ENCODE measurements around the gene TNPO1. TPM values are rescaled to one million over a fixed set of nuclear protein-coding genes. Genes with fewer than 3 reads are reported as not detected.
A peak's percentile ranks its signal among the peaks of the same experiment; 100 is the strongest.

Gene TNPO1
- total and polyA plus RNA-seq, 2 of the 8 experiments (the other 6 are each of a cell fraction or from before 2014, with no cell fraction given): 38.5 to 211 TPM

- no peak overlapping the region for H3K14ac ChIP-seq (ENCODE audit: insufficient read length)
These were observed 140.1 kb downstream of the TNPO1 start for GRCh38 chr5:72956324-72957140.

More at GRCh38 chr5:72956324-72957140, 140.1 kb downstream of the TNPO1 start:
- Histone ChIP-seq H2BK5ac (ENCODE audit: low read depth, low read length) (no peak overlapping the region), H2BK20ac (ENCODE audit: low read length) (no peak overlapping the region), H3K4ac (replicated peaks; ENCODE audit: insufficient read length, low read depth, low read length) (no peak overlapping the region), H3K56ac (replicated peaks; ENCODE audit: insufficient read length, low read depth, low read length) (no peak overlapping the region), H3K36me3 (ENCODE audit: control insufficient read depth in 2 of 4, insufficient read depth in 4 of 4, low read length in 3 of 4) (no peaks in the 10 kb centered on the region), H2BK120ac (replicated peaks; ENCODE audit: low read depth, low read length) (no peak overlapping the region), H3K9me3 (ENCODE audit: insufficient read depth in 2 of 2, low read depth in 1 of 2, low read length in 1 of 2) (no peaks in the 10 kb centered on the region), H4K91ac (replicated peaks; ENCODE audit: insufficient read length, low read length) (no peak overlapping the region), H2AK5ac (ENCODE audit: low read depth, low read length) (no peak overlapping the region), H4K20me1 (replicated peaks in 1 of 2; ENCODE audit: control insufficient read depth in 1 of 2, insufficient read depth in 2 of 2, low read length in 2 of 2) (no peaks in the 10 kb centered on the region), H3K18ac (ENCODE audit: extremely low read depth, low read length) (peak overlapping the region; percentile 51), H3K23me2 (ENCODE audit: low read depth, low read length) (peaks cover 5% of the 10 kb centered on the region), H3K4me3 (ENCODE audit: extremely low read depth in 1 of 4, insufficient read depth in 2 of 4, low read depth in 3 of 4, low read length in 4 of 4) (peak overlapping the region; percentile 68 to 83 (median 78)), H3K79me1 (ENCODE audit: low read depth, low read length) (no peaks in the 10 kb centered on the region), H4K8ac (ENCODE audit: extremely low read depth, insufficient read depth, low read length) (peak overlapping the region; percentile 94; the same call in 1 of the 2 replicates), H4K5ac (ENCODE audit: insufficient read length, low read depth, low read length) (no peak overlapping the region), H2BK12ac (ENCODE audit: low read depth, low read length) (no peak overlapping the region), H3K4me1 (replicated peaks in 1 of 4; ENCODE audit: control insufficient read depth in 3 of 4, insufficient read depth in 4 of 4, low read length in 3 of 4) (peaks cover 0 to 8% (median 2%) of the 10 kb centered on the region in 4 experiments; a peak in 3 of 7 replicates), H2AFZ (ENCODE audit: low read length) (peak overlapping the region; percentile 21; the same call in 1 of the 2 replicates), H3K27ac (ENCODE audit: low read depth, low read length) (peak overlapping the region; percentile 46; the same call in 1 of the 2 replicates), H3K27me3 (replicated peaks in 1 of 4; ENCODE audit: control insufficient read depth in 3 of 4, extremely low read depth in 1 of 4, insufficient read depth in 3 of 4, low read length in 3 of 4) (no peaks in the 10 kb centered on the region; a peak in 1 of 7 replicates), H3K4me2 (ENCODE audit: insufficient read depth in 1 of 2, low read depth in 2 of 2, low read length in 2 of 2) (peak overlapping the region; percentile 81 to 88), H3K9ac (replicated peaks in 1 of 4; ENCODE audit: extremely low read depth in 1 of 4, low read depth in 3 of 4, low read length in 3 of 4) (peak overlapping the region; percentile 46 to 87 (median 70); a peak in 6 of 7 replicates), H3K79me2 (ENCODE audit: control insufficient read depth in 1 of 2, insufficient read depth in 2 of 2, low read length in 2 of 2) (peaks cover 0 to 22% of the 10 kb centered on the region in 2 experiments; a peak in 2 of 4 replicates), H2BK15ac (ENCODE audit: low read length) (no peak overlapping the region), H3K23ac (ENCODE audit: insufficient read length) (no peak overlapping the region)
- peak in 1 of 2 experiments; percentile 67 for DNase-seq (ENCODE audit: low read depth in 1 of 2, low spot score in 2 of 2)
- FAIRE-seq: no peak
- TF ChIP-seq RBBP5 (IDR thresholded peaks at IDR 0.05; ENCODE audit: borderline replicate concordance, low read depth, low read length): peak; percentile 75; the same call in 1 of the 2 replicates
- TF ChIP-seq JUND (IDR thresholded peaks at IDR 0.05; ENCODE audit: low read length): no peak
- no peak for TF ChIP-seq BCL11A (IDR thresholded peaks at IDR 0.05; ENCODE audit: low read depth in 2 of 2, low read length in 2 of 2)
- peak; percentile 61 for TF ChIP-seq CTBP2 (IDR thresholded peaks at IDR 0.05; ENCODE audit: borderline replicate concordance, insufficient read depth, insufficient read length, low read length)
- no peak for TF ChIP-seq GABPA (IDR thresholded peaks at IDR 0.05; ENCODE audit: borderline replicate concordance, insufficient read depth, low read length)
- no peak for TF ChIP-seq RAD21 (IDR thresholded peaks at IDR 0.05 in 1 of 2, conservative IDR thresholded peaks at IDR 0.05 in 1 of 2; ENCODE audit: low read depth in 2 of 2, low read length in 2 of 2)
- peak; percentile 92 for TF ChIP-seq KDM4A (IDR thresholded peaks at IDR 0.05; ENCODE audit: low read depth, low read length, severe bottlenecking)
- 0 out of 2 replicates have a peak, but pooled peaks have one; percentile 6 for TF ChIP-seq BACH1 (IDR thresholded peaks at IDR 0.05; ENCODE audit: low read length)
- peak; percentile 31; the same call in 1 of the 2 replicates for TF ChIP-seq PHF8 (conservative IDR thresholded peaks at IDR 0.05; ENCODE audit: low read depth, low read length)
- ChIA-PET POLR2A (ENCODE audit: partially characterized antibody) (interaction anchor here (0.8 to 2.0 kb wide), 8 partner anchors 10 to 259 kb away, joined by 3 to 5 read pairs (median 3); no protein-coding TSS in a partner anchor), CTCF (ENCODE audit: partially characterized antibody) (interaction anchor here (0.6 to 1.4 kb wide), 12 partner anchors 8 to 347 kb away, joined by 3 to 5 read pairs (median 3); no protein-coding TSS in a partner anchor)
- WGBS, 2 experiments (ENCODE audit: extremely low coverage in 1 of 2, insufficient coverage in 1 of 2, insufficient read length in 1 of 2, insufficient replicate concordance in 2 of 2, low coverage in 1 of 2, low lambda C conversion rate in 2 of 2, missing lambda C conversion rate in 1 of 2): 3% methylated on average over 31 of the region's 51 CpGs; no CpG with 5 or more reads in 1 of the 2 experiments

Data from H1 (cell line).